ENCODE results near the gene GALC.

GALC gene

GRCh38 chr14:88005978-88006851 lies 13.2 kb upstream of the GALC start:
- peak; percentile 42 for DNase-seq

- DNase-seq: no peak
Observed at GRCh38 chr14:88005050-88005481, 12.1 kb upstream of the GALC start, which contains the start of gene GPR65. TSS of gene GPR65 (plus strand) at chr14:88005135. CDS start at chr14:88010848, 5,713 bp downstream.

GRCh38 chr14:88004506-88005036 lies 11.6 kb upstream of the GALC start:
- no peak for DNase-seq

- no peak for DNase-seq
Observed at GRCh38 chr14:88003425-88003824, 10.4 kb upstream of the GALC start.

- no peak for DNase-seq
Observed at GRCh38 chr14:88002421-88003075, 9.6 kb upstream of the GALC start.

- no peak for DNase-seq
Observed at GRCh38 chr14:87999277-87999676, 6.3 kb upstream of the GALC start.

- DNase-seq: no peak
Observed at GRCh38 chr14:87998482-87998881, 5.5 kb upstream of the GALC start.

- DNase-seq: no peak
Observed at GRCh38 chr14:87996291-87996592, 3.3 kb upstream of the GALC start.

- no peak for DNase-seq
Observed at GRCh38 chr14:87995500-87996290, 2.7 kb upstream of the GALC start.

- DNase-seq: no peak
Observed at GRCh38 chr14:87994974-87995373, 2.0 kb upstream of the GALC start.

GRCh38 chr14:87992346-87992717 lies 650 bp downstream of the GALC start:
- no peak for DNase-seq

GRCh38 chr14:87990682-87991081 lies 2.3 kb downstream of the GALC start:
- no peak for DNase-seq

GRCh38 chr14:87989956-87990299 lies 3.1 kb downstream of the GALC start:
- DNase-seq: no peak

- no peak for DNase-seq
Observed at GRCh38 chr14:87989221-87989955, 3.6 kb downstream of the GALC start.

GRCh38 chr14:87979689-87980088 lies 13.3 kb downstream of the GALC start:
- DNase-seq: no peak

- no peak for DNase-seq
Observed at GRCh38 chr14:87975636-87976035, 17.3 kb downstream of the GALC start.

GRCh38 chr14:87971010-87971409 lies 22.0 kb downstream of the GALC start:
- DNase-seq: no peak

GRCh38 chr14:87967496-87967895 lies 25.5 kb downstream of the GALC start:
- DNase-seq: no peak

- no peak for DNase-seq
Observed at GRCh38 chr14:87966816-87967215, 26.2 kb downstream of the GALC start.

- DNase-seq: no peak
Observed at GRCh38 chr14:87961246-87961645, 31.7 kb downstream of the GALC start.

GRCh38 chr14:87960013-87960787 lies 32.8 kb downstream of the GALC start:
- DNase-seq: no peak

- DNase-seq: no peak
Observed at GRCh38 chr14:87955501-87955900, 37.5 kb downstream of the GALC start.
